GM19452 (cell line): ENCODE data around the gene KAZN.

Experiments used
- ATAC-seq: cut with Tn5 transposase; IDR thresholded peaks from one replicate; pipeline ENCODE4 v1.9.1; 2021; ENCODE audit not compliant: unreplicated experiment

Gene KAZN

DNA sequence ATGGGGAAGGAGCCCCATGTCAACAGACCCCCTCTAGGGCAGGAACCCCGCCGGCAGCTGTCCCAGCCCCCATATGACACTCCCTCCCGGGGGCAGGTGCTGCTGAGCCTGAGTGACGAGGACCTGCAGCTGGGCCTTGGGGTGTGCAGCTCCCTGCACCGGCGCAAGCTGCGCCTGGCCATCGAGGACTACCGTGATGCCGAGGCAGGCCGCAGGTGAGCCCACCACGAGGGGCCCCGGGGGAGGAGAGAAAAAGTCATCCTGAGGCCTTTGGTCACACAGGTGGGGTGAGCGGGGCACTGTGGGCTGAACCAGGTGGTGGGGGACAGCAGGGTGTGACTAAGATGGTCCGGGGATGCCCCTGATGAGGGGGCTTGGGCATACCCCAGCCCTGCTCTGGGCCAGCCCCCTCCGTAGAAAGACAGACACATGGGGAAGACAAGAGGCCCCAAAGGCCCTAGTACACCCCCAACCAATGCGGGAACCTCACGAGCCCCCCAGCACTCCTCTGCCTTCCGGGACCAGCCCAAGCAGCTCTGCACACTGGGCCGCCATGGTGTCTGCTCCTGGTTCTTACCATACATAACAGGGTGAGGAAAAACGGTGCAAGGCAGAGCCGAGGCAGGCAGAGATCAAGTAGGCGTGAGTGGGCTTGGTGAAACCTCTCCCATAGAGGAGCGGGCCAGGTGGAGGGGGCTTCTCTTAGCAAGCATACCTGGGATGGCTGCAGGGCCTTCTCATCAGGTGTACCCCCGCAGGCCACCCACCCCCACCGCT is 496.4 kb downstream of the KAZN start:
- no peak for ATAC-seq

DNA sequence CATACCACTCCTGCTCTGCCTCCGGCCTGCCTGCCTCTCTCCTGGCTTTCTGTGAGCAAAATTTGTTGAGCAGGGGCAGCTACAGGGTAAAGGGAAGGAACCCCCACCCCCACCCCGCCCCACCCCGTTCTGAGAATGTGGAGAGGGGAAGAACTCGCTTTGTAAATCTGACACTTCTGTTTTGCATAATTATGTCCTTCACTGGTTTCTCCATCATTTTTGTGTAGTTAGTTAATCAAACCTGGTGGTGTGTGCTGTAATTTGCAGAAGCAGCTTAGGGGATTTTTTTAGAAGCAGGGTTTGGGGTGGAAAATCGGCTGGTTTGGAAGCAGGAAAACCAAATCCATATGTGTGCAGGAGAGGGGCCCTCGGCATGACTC is 497.0 kb downstream of the KAZN start:
- ATAC-seq = no peak

DNA sequence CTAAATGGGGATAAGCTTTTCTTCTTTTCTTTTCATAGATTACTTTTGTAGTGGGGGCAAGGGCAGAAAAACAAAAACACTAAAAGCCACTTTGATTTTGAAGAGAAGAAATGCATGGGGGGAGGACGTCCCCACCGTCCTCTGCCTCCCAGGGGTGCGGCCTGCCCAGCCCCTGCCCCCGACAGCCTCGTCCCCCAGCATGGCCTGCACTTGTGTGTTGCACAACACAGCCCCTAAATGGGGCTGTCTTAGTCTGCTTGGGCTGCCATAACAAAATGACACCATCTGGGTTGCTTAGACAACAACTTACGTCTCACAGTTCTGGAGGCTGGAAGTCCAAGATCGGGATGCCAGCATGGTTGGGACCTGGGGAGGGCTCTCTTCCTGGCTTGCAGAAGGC is 497.8 kb downstream of the KAZN start:
- ATAC-seq = no peak

DNA sequence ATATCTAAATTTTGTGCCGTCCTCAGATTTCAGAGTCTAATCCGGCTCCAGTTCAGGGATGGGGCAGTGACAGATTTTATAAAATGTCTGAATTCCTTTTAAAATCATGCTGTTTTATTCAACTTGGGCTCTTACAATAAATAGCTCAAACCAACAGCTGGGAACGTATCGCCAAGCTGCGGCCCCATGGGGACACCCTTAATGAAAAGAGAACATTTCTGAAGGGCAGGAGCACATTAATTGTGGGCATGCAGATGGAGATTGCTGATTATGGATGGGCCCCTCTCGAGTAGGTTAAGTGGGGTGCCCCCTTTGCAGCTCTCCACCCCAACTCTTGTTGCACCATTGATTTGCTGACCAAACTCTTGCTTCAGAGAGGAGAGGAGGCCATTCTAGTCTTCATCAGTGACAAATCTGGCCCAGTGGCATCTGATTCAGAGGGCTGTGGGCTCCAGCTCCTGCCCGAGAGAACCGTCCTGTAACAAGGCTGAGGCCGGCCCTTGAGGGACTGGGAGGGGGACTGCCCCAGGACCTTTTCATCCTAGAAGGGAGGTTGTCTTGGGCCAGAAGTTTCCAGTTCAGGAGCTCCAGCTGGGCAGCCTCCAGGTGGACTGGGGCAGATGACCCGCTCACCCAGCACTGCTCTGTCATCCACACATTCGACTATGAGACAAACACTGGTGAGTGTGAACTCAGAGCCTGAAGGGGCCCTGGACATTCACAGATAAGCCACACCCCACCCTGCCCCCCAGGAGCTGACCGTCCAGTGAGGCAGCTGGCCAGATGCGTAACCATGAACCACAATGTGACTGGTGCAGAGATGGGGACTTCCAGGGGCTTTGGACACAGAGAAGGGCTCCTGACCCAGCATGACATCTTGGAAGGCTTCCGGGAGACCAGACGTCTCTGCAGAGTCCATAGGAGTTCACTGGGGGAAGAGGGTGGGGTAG is 500.0 kb downstream of the KAZN start:
- ATAC-seq = no peak

DNA sequence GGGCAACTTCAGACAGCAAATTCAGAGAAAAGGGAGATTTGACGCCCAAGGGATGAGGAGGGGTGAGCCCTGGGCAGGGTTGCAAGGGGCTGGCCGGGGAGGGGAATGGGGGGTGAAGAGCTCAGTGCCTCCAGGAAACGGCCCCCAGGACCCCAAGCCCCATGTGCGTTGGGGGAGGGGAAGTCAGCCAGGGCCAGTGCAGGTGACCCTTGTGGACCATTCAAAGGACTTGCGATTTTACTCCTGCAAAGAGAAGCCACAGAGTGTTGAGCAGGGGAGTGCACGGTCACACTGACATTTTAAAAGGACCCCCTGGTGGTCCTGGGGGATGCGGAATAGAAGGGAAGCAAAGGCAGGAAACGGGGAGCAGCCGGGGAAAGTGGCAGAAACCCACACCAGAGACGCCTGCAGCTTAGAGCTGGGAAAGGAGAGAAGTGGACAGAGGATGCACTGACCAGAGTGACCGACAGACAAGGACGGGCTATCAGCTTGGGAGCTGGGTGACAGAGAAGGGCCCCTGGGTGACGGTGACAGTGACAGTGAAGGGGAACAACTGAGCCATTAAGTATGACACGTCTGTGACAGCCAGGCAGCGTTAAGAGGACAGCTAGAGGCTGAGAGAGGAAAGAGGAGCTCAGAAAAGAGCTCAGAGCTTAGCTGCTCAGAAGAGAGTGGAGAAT is 501.1 kb downstream of the KAZN start:
- no peak for ATAC-seq

DNA sequence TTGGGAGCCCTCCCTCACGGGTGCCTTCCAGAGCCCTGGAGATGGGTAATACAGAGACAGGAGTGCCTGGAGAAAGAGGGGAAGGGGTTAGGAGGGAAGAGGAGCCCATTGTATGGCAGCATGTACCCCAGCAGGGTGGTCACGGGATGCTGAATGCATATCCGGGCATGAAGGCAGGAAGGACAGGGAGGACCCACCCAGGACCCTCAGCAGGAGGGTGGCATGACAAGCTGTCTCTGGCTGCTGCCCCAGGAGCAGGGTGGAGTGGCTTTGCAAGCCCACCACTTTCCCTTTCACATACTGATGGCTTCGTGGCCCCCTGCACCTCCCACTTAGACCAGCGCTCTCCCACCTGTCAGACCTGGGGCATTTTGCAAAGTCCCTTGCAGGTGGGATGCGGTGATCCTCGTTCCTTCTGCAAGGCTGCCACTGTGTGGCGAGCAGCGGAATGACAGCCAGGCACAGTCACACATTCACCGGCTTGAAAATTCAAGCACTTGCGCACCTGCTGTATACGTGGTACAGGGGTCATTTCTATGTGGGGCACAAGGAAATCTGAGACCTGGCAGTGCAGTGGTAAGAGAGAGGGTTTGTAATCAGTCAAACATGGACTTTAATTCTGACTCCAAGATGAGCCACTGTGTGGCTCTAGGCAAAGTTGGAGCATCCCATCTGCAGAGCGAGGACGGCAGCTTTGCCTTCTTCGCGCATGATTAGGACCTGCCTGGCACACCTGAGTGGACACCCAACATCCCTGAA is 501.8 kb downstream of the KAZN start:
- no peak for ATAC-seq

DNA sequence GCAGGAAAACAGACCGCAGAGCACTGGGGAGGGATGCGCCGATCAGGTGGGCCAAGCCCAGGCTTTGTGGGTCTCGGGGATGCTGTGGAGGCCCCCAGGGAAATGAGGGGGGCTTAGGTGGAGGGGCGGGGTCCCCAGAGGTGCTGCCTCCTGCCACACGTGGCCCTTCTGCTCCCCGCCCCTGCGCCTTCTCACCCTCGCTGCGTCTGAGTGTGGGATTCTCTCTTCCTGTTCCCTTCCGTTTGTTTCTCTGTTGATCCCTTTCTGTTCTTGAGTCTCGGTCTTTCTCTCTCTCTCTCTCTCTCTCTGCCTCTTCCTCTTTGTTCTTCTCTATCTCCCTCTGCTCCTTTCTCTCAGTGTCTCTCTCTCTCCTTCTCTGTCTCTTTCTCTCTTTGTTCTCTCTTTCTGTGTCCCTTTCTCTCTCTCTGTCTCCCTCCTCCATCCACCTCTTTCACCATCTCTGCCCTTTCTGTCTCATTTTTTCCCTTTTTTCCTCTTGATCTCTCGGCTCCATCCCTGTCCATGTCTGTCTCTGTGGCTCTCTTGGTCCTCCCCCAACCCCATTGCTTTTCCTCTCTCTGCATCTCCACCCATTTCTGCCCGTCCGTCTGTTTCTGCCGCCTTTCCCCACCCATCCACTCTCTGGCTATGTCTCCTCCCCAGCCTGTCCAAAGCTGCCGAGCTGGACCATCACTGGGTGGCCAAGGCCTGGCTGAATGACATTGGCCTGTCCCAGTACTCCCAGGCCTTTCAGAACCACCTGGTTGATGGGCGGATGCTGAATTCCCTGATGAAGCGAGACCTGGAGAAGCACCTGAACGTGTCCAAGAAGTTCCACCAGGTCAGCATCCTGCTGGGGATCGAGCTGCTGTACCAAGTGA is 502.6 kb downstream of the KAZN start:
- no peak for ATAC-seq

DNA sequence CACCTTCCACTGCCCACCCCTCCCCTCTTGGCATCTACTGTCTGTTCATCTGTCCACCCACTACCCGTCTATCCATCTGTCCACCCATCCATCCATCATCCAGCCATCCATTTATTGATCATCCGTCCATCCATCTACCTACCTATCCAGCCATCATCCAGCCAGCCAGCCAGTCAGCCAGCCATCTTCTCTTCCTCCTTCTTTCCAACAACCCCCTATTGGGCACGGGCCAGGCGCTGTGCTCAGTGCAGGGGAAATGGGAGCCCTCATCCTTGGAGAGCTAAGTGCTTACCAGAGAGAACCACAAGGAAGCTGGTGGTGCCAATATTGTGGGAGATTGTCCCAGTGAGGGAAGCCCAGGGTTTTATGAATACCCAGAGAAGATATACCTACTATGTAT is 503.3 kb downstream of the KAZN start:
- ATAC-seq = no peak

DNA sequence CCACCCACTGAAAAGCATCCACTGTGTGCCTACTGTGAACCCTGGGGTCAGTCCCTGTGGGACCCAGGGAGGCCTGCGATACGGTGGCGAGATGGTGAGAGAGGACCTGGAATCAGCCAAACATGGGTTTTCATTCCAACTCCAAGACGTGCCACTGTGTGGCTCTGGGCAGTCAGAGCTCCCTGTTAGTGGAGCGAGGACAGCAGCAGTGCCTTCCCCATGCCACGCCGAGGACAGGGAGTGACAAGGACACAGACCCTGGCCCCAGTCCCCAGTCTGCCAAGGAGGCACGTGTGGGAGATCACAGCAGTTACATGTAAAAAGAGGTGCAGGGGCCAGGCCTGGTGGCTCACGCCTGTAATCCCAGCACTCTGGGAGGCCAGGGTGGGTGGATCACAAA is 504.2 kb downstream of the KAZN start:
- no peak for ATAC-seq

DNA sequence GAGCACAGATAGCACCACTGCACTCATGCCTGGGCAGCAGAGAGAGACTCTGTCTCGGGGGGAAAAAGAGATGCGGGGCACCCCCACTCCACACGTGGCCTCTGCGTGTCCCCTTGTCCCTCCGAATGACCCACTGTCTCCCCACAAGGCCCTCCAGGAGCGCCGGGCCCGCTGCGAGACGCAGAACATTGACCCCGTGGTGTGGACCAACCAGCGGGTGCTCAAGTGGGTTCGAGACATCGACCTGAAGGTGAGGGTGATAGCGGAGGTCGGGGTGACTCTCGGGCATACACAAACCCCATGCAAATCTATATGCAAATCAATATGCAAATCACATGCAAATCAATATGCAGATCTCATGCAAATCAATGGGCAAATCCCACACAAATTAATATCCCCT is 504.7 kb downstream of the KAZN start:
- ATAC-seq = no peak

DNA sequence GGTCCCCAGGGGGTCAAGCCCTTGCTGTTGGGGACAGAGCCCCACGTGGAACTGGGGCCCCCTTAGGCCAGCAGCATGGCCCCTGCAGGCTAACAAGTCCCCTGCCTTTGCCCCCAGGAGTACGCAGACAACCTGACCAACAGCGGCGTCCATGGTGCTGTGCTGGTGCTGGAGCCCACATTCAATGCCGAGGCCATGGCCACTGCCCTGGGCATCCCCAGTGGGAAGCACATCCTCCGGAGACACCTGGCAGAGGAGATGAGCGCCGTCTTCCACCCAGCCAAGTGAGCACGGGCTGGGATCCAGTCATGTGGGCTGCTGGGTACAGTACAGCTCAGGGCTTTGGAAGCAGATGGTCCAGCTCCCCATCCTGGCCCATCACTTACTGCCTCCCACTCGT is 505.4 kb downstream of the KAZN start:
- no peak for ATAC-seq

DNA sequence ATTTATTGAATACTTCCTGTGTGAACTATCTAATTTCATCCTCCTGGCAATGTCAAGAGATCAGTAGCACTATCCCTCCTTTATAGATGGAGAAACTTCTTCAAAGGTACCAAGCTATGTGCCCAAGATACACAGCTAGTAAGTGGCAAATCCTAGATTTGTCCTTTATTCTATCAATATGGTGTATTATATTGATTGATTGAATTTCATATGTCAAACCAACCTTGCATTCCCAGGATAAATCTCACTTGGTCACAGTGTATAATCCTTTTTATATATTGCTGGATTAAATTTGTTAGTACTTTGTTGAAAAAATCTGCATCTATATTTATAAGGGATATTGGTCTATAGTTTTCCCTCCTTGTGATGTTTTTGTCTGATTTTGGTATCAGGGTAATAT is 506.3 kb downstream of the KAZN start:
- ATAC-seq = no peak

DNA sequence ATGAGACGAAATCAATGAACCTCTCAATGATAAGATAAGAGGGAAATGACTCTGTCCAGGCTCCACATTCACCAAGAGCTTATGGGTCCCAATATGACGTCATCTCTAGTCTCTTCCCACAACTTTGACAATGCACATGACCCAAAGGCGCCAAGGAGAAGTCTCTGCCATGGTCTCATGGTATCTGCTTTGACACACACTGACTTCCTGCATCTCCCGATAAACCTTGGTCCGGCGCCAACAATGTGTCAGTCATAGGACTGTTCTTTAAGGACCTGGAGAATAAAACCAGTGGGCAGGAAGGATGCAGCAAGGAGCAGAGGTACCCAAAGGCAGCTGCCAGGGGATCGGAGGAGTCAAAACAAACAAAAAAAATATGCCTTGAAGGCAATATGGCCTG is 508.1 kb downstream of the KAZN start:
- ATAC-seq = no peak

DNA sequence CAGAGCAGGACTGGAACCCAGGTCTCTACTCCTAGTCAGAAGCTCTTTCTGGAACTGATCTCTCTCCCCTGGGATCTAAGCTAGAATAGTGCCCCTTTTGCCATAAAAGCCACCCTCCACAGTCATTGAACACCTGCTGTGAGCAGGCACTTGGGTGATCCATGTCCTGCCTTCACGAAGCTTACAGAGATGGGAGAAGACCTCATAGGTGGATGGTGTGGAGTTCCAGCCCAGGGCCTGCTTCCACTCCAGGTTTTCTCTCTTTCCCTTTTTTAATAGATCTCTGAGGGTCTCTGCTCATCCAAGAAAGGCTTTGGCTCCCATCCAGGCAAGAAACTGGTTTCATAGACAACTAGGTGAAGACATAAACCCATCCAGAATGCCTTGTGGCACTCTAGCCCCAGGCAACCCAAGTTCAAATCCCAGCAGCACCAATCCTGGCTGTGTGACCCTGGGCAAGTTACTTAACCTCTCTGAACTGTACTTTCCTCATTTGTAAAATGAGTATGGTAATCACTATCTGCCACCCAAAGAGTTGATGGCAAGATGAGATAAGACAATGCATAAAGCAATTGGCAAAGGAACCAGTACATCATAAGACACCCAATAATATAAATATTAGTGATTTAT is 508.7 kb downstream of the KAZN start:
- no peak for ATAC-seq

DNA sequence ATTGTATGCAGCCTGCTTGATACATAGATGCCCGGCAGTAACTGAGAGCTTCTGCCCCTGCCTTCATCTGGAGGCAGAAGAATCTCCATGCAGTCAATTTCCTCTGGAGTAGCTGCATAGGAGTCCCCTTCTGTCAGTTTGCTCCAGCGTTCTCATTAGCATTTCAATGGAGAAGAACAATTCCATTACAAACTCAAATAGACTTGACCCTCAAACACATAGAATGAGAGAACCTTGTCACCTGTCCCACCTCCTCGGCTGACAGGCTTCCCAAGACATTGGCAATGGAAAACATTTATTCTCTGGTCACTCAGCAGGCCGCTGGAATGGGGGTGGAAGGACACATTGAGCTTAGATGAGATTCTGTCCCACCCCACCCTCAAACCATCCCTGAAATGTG is 509.4 kb downstream of the KAZN start:
- no peak for ATAC-seq

DNA sequence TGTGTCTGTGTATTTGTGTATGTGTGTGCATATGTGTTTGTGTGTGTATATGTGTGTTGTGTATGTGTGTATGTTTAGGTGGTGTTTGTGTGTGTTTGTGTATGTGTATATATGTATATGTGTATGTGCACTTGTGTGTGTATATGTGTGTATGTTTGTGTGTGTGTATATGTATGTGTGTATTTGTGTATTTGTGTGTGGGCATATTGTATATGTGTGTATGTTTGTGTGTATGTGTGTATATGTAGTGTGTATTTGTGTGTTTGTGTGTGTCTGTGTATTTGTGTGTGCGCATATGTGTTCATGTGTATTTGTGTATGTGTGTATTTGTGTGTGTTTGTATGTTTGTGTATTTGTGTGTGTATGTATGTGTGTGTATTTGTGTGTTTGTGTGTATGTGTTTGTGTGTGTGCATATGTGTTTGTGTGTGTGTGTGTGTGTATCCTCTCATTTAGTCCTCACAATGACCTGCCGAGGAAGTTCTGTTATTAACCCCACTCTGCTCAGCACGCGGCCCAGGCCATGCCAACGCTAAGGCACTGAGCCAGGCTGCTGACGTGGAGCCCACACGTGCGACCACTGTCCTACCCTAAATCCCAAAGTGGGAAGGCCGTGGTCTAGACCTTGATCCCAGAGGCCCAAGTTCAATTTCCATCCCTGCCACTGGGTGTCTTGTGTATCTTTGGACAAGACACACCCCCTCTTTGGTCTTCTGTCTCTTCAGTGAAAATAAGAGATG is 511.8 kb downstream of the KAZN start:
- no peak for ATAC-seq

DNA sequence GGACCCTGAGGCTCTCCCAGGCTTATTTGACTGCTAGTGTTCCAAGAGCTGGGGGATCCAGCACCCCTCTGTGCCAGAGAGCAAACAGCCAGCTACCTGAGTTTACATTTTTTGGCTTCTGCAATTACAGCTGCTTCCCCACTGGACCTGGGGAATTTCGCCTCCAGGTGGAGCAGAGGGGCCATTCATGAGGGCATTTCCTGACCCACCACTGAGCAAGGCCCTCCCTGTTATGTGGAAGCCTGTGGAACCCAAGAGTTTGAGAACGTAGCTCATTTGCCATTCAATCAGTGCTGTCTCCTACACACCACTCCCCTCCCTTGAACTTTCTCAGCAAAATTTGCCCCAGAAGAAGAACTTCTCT is 512.4 kb downstream of the KAZN start:
- ATAC-seq = no peak

DNA sequence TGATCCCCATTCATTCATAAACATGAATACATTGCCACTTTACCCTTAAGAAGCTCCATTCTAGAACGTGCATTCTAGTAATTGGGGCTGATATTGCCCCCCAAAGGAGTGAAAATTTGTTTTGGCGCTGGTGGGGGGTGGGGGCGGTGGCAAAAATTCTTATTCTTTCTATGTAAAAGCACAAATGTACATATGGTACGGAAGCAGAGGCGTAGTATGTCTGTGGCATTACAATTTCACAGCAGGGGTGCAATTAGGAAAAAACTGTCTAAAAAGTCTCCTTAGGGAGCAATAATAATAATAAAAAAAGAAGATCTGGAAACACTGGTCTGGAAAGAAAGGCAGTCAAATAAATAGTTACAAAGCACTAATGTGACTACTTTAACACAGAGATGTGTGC is 514.7 kb downstream of the KAZN start:
- no peak for ATAC-seq

DNA sequence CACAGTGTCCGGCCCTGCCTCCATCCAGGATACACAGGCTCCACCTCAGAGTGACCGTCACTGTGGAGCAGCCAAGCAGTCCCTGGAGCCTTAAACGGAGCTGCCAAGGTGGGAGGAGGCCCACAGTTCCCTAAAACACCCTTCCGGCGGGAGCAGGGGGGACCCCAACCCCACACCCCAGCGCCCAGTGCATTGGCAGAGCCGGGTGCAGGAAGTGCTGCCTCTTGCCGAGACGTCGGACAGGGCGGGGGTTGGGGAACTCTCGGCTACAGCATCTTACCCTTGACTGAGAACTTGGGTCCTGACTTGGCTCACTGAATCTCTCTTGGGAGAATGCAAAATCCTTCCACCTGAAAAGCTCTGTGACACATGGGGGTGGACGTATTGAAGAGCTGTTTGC is 516.4 kb downstream of the KAZN start:
- ATAC-seq = no peak
